ENCODE data around the gene PIKFYVE.
"Not testable (repeated sequence)": the region's sequence is repeated elsewhere in the genome, so short reads cannot be mapped to it uniquely, and the experiment has no call there.

Gene PIKFYVE

GRCh38 chr2:208311954-208312353 lies 45.9 kb downstream of the PIKFYVE start:
- DNase-seq = no peak

GRCh38 chr2:208315081-208315788 lies 49.2 kb downstream of the PIKFYVE start:
- no peak for DNase-seq

- no peak for DNase-seq
These were observed 52.1 kb downstream of the PIKFYVE start for GRCh38 chr2:208318127-208318526.

- DNase-seq = no peak
These were observed 53.3 kb downstream of the PIKFYVE start for GRCh38 chr2:208319391-208319790.

- DNase-seq = no peak
These were observed 54.6 kb downstream of the PIKFYVE start for GRCh38 chr2:208320686-208321085.

GRCh38 chr2:208326016-208326415 lies 60.0 kb downstream of the PIKFYVE start:
- no peak for DNase-seq

- no peak for DNase-seq
These were observed 63.4 kb downstream of the PIKFYVE start for GRCh38 chr2:208329485-208329884.

- DNase-seq = no peak
These were observed 68.2 kb downstream of the PIKFYVE start for GRCh38 chr2:208334230-208334629.

- DNase-seq = no peak
These were observed 80.7 kb downstream of the PIKFYVE start for GRCh38 chr2:208346756-208347155.

- DNase-seq = no peak
These were observed 84.6 kb downstream of the PIKFYVE start for GRCh38 chr2:208350610-208351009.

GRCh38 chr2:208352644-208353567 lies 86.9 kb downstream of the PIKFYVE start:
- no peak for DNase-seq

- DNase-seq = no peak
These were observed 88.9 kb downstream of the PIKFYVE start for GRCh38 chr2:208354964-208355381.

GRCh38 chr2:208356420-208356819 lies 90.4 kb downstream of the PIKFYVE start:
- not testable (repeated sequence) for DNase-seq

GRCh38 chr2:208356846-208357574 lies 91.0 kb downstream of the PIKFYVE start:
- no peak for DNase-seq

GRCh38 chr2:208358758-208359631 lies 92.9 kb downstream of the PIKFYVE start:
- no peak for DNase-seq

- peak; percentile 46 to 47 for DNase-seq
These were observed 93.6 kb downstream of the PIKFYVE start for GRCh38 chr2:208359632-208359986.

GRCh38 chr2:208360259-208361076 lies 94.4 kb downstream of the PIKFYVE start:
- no peak for DNase-seq

- DNase-seq = no peak
These were observed 95.0 kb downstream of the PIKFYVE start for GRCh38 chr2:208361077-208361441.

GRCh38 chr2:208363485-208363884 lies 97.4 kb downstream of the PIKFYVE start:
- DNase-seq = no peak

GRCh38 chr2:208366215-208367127 lies 100.4 kb downstream of the PIKFYVE start:
- no peak for DNase-seq

Data from SHP77 (cell line).